ENCODE measurements around the gene WDR1. TPM values are rescaled to one million over a fixed set of nuclear protein-coding genes. Genes with fewer than 3 reads are reported as not detected.

Gene WDR1
- total RNA-seq, 5 donors from 2014 or later (not counting 1 experiment from before 2014, with no cell fraction given) = 268 to 308 (median 304) TPM

- H3K27me3 Mint-ChIP-seq = no peaks in the 10 kb centered on the region
- peaks cover 21 to 77% of the 10 kb centered on the region in 2 donors for H3K36me3 ChIP-seq (ENCODE audit: control insufficient read depth in 2 of 2, extremely low read depth in 1 of 2, insufficient read depth in 1 of 2, low read length in 1 of 2)
- H3K27me3 ChIP-seq (replicated peaks in 1 of 2; ENCODE audit: control insufficient read depth in 2 of 2, extremely low read depth in 1 of 2, insufficient read depth in 2 of 2, low read length in 1 of 2) = no peaks in the 10 kb centered on the region
- H3K4me1 ChIP-seq (ENCODE audit: control insufficient read depth in 1 of 2, extremely low read depth in 1 of 2, insufficient read depth in 2 of 2, low read length in 2 of 2) = peaks cover 42 to 100% of the 10 kb centered on the region in 2 experiments
- peaks cover 95 to 99% (median 98%) of the 10 kb centered on the region in 3 donors for H3K4me1 Mint-ChIP-seq
- H3K36me3 Mint-ChIP-seq = peaks cover 50% of the 10 kb centered on the region
- ATAC-seq (replicated peaks in 1 of 4) = peak in 3 of 4 experiments; percentile 12 to 40 (median 13)
- peak in 5 of 35 experiments; percentile 28 to 65 (median 38) for DNase-seq
- peak overlapping the region; percentile 22 to 87 (median 53) for H3K4me3 Mint-ChIP-seq
- H3K9me3 Mint-ChIP-seq = no peaks in the 10 kb centered on the region
- H3K4me3 ChIP-seq (ENCODE audit: control insufficient read depth in 1 of 2, extremely low read depth in 1 of 2, low read length in 1 of 2) = no peak overlapping the region
- ChIA-PET CTCF (interaction anchor here (0.7 kb wide), 2 partner anchors 149 to 349 kb away, joined by 3 to 5 read pairs; no protein-coding TSS in a partner anchor), POLR2A (interaction anchor here (0.6 to 1.6 kb wide), 2 partner anchors 16 to 17 kb away, joined by 3 to 6 read pairs; no protein-coding TSS in a partner anchor)
- peak overlapping the region; percentile 71 for H3K27ac ChIP-seq (ENCODE audit: low read length)
- 13% methylated on average over 10 of the region's 12 CpGs for WGBS (ENCODE audit: insufficient coverage)
- H3K9me3 ChIP-seq = no peaks in the 10 kb centered on the region
- H3K27ac Mint-ChIP-seq = peak overlapping the region; percentile 86 to 95
Observed at GRCh38 chr4:10100734-10101216, 15.8 kb downstream of the WDR1 start.

DNA sequence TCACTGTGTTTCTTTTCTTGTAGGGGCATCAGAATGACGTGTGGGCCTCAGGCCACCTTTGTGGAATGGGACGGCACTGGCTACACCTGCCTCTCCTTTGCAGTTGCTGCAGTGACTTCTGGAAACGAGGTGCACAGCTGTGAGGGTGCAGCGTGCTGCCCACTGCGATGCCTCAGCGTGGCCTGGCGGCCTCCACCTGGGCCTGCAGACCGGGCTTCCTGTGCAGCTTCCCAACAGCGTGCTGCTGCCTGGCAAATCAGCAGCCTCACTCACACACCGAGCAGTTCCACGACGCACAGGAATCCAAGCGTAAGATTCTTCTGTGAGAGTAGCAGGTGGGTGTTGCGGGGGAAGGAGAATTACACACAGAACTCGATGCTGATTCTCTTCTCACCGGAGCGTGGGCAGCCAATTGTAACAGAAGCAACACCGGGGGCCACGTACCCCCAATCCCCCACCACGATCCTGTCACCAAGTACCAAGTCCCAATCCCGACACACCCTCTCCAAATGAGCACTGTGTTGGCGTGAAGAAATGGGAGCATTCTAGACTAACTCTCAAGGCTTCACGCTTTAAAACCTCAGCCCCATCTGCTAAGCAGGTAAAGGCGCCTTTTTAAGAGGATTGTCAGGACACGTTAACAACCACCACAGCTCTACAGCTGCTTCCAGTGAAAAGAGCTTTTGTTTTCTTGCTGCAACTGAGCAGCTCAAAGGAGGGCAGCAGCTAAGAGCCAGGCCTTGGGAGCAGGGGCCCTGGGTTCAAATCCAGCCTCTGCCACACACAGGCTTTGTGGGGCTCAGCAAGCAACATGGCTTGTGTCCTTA is 16.9 kb downstream of the WDR1 start:
- Histone ChIP-seq H3K9me3 (no peaks in the 10 kb centered on the region), H3K4me3 (ENCODE audit: control insufficient read depth in 1 of 2, extremely low read depth in 1 of 2, low read length in 1 of 2) (no peak overlapping the region), H3K27me3 (replicated peaks in 1 of 2; ENCODE audit: control insufficient read depth in 2 of 2, extremely low read depth in 1 of 2, insufficient read depth in 2 of 2, low read length in 1 of 2) (no peaks in the 10 kb centered on the region), H3K36me3 (ENCODE audit: control insufficient read depth in 2 of 2, extremely low read depth in 1 of 2, insufficient read depth in 1 of 2, low read length in 1 of 2) (peaks cover 21 to 80% of the 10 kb centered on the region in 2 donors), H3K4me1 (ENCODE audit: control insufficient read depth in 1 of 2, extremely low read depth in 1 of 2, insufficient read depth in 2 of 2, low read length in 2 of 2) (peaks cover 43 to 100% of the 10 kb centered on the region in 2 experiments), H3K27ac (ENCODE audit: low read length) (peak overlapping the region; percentile 71)
- ChIA-PET POLR2A (interaction anchor here (0.6 to 1.6 kb wide), 2 partner anchors 18 to 73 kb away, joined by 4 to 6 read pairs; no protein-coding TSS in a partner anchor), CTCF (interaction anchor here (0.7 to 1.4 kb wide), 3 partner anchors 10 to 350 kb away, joined by 3 to 5 read pairs (median 3); no protein-coding TSS in a partner anchor)
- 2% methylated on average over 6 of the region's 25 CpGs for WGBS (ENCODE audit: insufficient coverage)
- H3K4me3 Mint-ChIP-seq = peak overlapping the region; percentile 21 to 87 (median 53)
- H3K9me3 Mint-ChIP-seq = no peaks in the 10 kb centered on the region
- no peaks in the 10 kb centered on the region for H3K27me3 Mint-ChIP-seq
- peaks cover 95 to 98% (median 98%) of the 10 kb centered on the region in 3 donors for H3K4me1 Mint-ChIP-seq
- peaks cover 48% of the 10 kb centered on the region for H3K36me3 Mint-ChIP-seq
- peak in 17 of 35 experiments; percentile 12 to 63 (median 29) for DNase-seq
- peak; percentile 20 to 33 (median 22) for ATAC-seq (replicated peaks in 1 of 4)
- peak overlapping the region; percentile 86 to 95 for H3K27ac Mint-ChIP-seq

- H3K4me1 ChIP-seq (ENCODE audit: control insufficient read depth in 1 of 2, extremely low read depth in 1 of 2, insufficient read depth in 2 of 2, low read length in 2 of 2) = peaks cover 47 to 100% of the 10 kb centered on the region in 2 experiments
- peak overlapping the region; percentile 71 for H3K27ac ChIP-seq (ENCODE audit: low read length)
- POLR2A ChIA-PET = interaction anchor here in 1 of 2 donors (1.0 kb wide), 1 partner anchor 18 kb away, joined by 3 read pairs; the partner anchor contains the start of gene WDR1
Observed at GRCh38 chr4:10098780-10099160, 17.8 kb downstream of the WDR1 start.

GRCh38 chr4:10097906-10098779 is 18.5 kb downstream of the WDR1 start:
- POLR2A ChIA-PET = interaction anchor here in 1 of 2 donors (0.6 to 1.0 kb wide), 2 partner anchors 19 to 469 kb away, joined by 3 to 4 read pairs; partner anchors contain the start of gene WDR1
- H3K27ac ChIP-seq (ENCODE audit: low read length) = peak overlapping the region; percentile 71
- H3K36me3 Mint-ChIP-seq = peaks cover 55% of the 10 kb centered on the region

More at GRCh38 chr4:10098780-10099160, 17.8 kb downstream of the WDR1 start:
- H3K27me3 Mint-ChIP-seq = no peaks in the 10 kb centered on the region
- H3K4me3 Mint-ChIP-seq = peak overlapping the region in 2 of 3 donors; percentile 7 to 12
- CTCF ChIA-PET = interaction anchor here in 1 of 2 donors (0.6 to 1.4 kb wide), 2 partner anchors 9 to 13 kb away, joined by 3 read pairs; no protein-coding TSS in a partner anchor
- peak in 2 of 35 experiments; percentile 47 to 48 for DNase-seq
- H3K36me3 Mint-ChIP-seq = peaks cover 51% of the 10 kb centered on the region
- Histone ChIP-seq H3K9me3 (no peaks in the 10 kb centered on the region), H3K27me3 (replicated peaks in 1 of 2; ENCODE audit: control insufficient read depth in 2 of 2, extremely low read depth in 1 of 2, insufficient read depth in 2 of 2, low read length in 1 of 2) (no peaks in the 10 kb centered on the region), H3K36me3 (ENCODE audit: control insufficient read depth in 2 of 2, extremely low read depth in 1 of 2, insufficient read depth in 1 of 2, low read length in 1 of 2) (peaks cover 21 to 84% of the 10 kb centered on the region in 2 donors), H3K4me3 (ENCODE audit: control insufficient read depth in 1 of 2, extremely low read depth in 1 of 2, low read length in 1 of 2) (no peak overlapping the region)
- peaks cover 95 to 98% (median 98%) of the 10 kb centered on the region in 3 donors for H3K4me1 Mint-ChIP-seq
- H3K9me3 Mint-ChIP-seq = no peaks in the 10 kb centered on the region
- WGBS (ENCODE audit: insufficient coverage) = 58% methylated on average over 5 of the region's 12 CpGs
- H3K27ac Mint-ChIP-seq = peak overlapping the region; percentile 86 to 95
- ATAC-seq (replicated peaks in 1 of 4) = no peak

DNA sequence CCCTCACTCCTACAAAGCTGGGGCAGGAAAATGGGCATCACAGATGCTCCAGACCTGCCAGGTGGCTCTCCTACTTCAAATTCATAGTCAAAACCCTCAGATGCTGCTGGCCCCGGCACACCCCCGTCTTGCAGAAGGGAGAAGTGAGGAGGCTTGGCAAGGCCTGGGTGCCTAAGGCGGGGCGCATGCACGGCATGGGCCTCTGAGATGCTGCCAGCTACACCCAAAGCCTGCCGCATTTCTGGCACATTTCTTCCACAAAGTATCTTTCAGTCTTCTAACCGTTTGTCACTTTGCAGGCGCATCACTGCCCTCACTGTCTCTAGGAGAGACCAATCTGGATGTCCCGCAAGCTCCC is 19.6 kb downstream of the WDR1 start:
- Histone ChIP-seq H3K27me3 (replicated peaks in 1 of 2; ENCODE audit: control insufficient read depth in 2 of 2, extremely low read depth in 1 of 2, insufficient read depth in 2 of 2, low read length in 1 of 2) (no peaks in the 10 kb centered on the region), H3K4me3 (ENCODE audit: control insufficient read depth in 1 of 2, extremely low read depth in 1 of 2, low read length in 1 of 2) (no peak overlapping the region), H3K9me3 (no peaks in the 10 kb centered on the region), H3K27ac (ENCODE audit: low read length) (peak overlapping the region; percentile 71), H3K36me3 (ENCODE audit: control insufficient read depth in 2 of 2, extremely low read depth in 1 of 2, insufficient read depth in 1 of 2, low read length in 1 of 2) (peaks cover 20 to 89% of the 10 kb centered on the region in 2 donors), H3K4me1 (ENCODE audit: control insufficient read depth in 1 of 2, extremely low read depth in 1 of 2, insufficient read depth in 2 of 2, low read length in 2 of 2) (peaks cover 52 to 100% of the 10 kb centered on the region in 2 experiments)
- POLR2A ChIA-PET = interaction anchor here in 1 of 2 donors (0.6 to 1.9 kb wide), 2 partner anchors 12 to 20 kb away, joined by 3 to 23 read pairs; partner anchors contain the start of gene WDR1
- peak overlapping the region in 1 of 3 donors; percentile 68 for H3K4me3 Mint-ChIP-seq
- H3K27ac Mint-ChIP-seq = peak overlapping the region; percentile 94 to 95
- no peaks in the 10 kb centered on the region for H3K27me3 Mint-ChIP-seq
- peaks cover 95 to 100% (median 99%) of the 10 kb centered on the region in 3 donors for H3K4me1 Mint-ChIP-seq
- no peaks in the 10 kb centered on the region for H3K9me3 Mint-ChIP-seq
- H3K36me3 Mint-ChIP-seq = peaks cover 53% of the 10 kb centered on the region
- ATAC-seq (replicated peaks in 1 of 4) (no peak), DNase-seq (peak in 1 of 35 experiments; percentile 33)
- 68% methylated on average over 9 of the region's 9 CpGs for WGBS (ENCODE audit: insufficient coverage)
- CTCF ChIA-PET = no interaction called here

More at GRCh38 chr4:10097906-10098779, 18.5 kb downstream of the WDR1 start:
- H3K27ac Mint-ChIP-seq = peak overlapping the region; percentile 94 to 95
- no peaks in the 10 kb centered on the region for H3K9me3 Mint-ChIP-seq
- peaks cover 95 to 99% (median 99%) of the 10 kb centered on the region in 3 donors for H3K4me1 Mint-ChIP-seq
- Histone ChIP-seq H3K36me3 (ENCODE audit: control insufficient read depth in 2 of 2, extremely low read depth in 1 of 2, insufficient read depth in 1 of 2, low read length in 1 of 2) (peaks cover 26 to 89% of the 10 kb centered on the region in 2 donors), H3K9me3 (no peaks in the 10 kb centered on the region), H3K4me1 (ENCODE audit: control insufficient read depth in 1 of 2, extremely low read depth in 1 of 2, insufficient read depth in 2 of 2, low read length in 2 of 2) (peaks cover 52 to 100% of the 10 kb centered on the region in 2 experiments), H3K4me3 (ENCODE audit: control insufficient read depth in 1 of 2, extremely low read depth in 1 of 2, low read length in 1 of 2) (no peak overlapping the region), H3K27me3 (replicated peaks in 1 of 2; ENCODE audit: control insufficient read depth in 2 of 2, extremely low read depth in 1 of 2, insufficient read depth in 2 of 2, low read length in 1 of 2) (no peaks in the 10 kb centered on the region)
- WGBS (ENCODE audit: insufficient coverage) = 64% methylated on average over 3 of the region's 9 CpGs
- no peak for DNase-seq
- peak overlapping the region in 1 of 3 donors; percentile 68 for H3K4me3 Mint-ChIP-seq
- CTCF ChIA-PET = interaction anchor here (0.6 to 0.7 kb wide), 4 partner anchors 9 to 437 kb away, joined by 3 to 7 read pairs (median 4); no protein-coding TSS in a partner anchor
- no peak for ATAC-seq (replicated peaks in 1 of 4)
- H3K27me3 Mint-ChIP-seq = no peaks in the 10 kb centered on the region

Data from T-cell (primary cell).